GM20431 (cell line): ENCODE results near the gene KRTAP10-1.

Experiments
- in situ Hi-C: fragments of 300-500 bp; cut with MseI, MboI; formaldehyde crosslinking; loops from one replicate; pipeline ENCODE4 v1.15.0; 2020; ENCODE audit warnings: low sequenced_read_pairs; ENCODE audit not compliant: unreplicated experiment

KRTAP10-1 gene

GRCh38 chr21:44530903-44531605 is 8.9 kb downstream of the KRTAP10-1 start:
- in situ Hi-C loops = no loop called here

GRCh38 chr21:44530221-44530902 is 9.6 kb downstream of the KRTAP10-1 start:
- in situ Hi-C loops = no loop called here

GRCh38 chr21:44529503-44530125 is 10.4 kb downstream of the KRTAP10-1 start:
- in situ Hi-C loops = no loop called here

GRCh38 chr21:44529011-44529421 is 11.0 kb downstream of the KRTAP10-1 start:
- in situ Hi-C loops = no loop called here

- in situ Hi-C loops = no loop called here
Observed at GRCh38 chr21:44528634-44528995, 11.4 kb downstream of the KRTAP10-1 start.

GRCh38 chr21:44527983-44528633 is 11.9 kb downstream of the KRTAP10-1 start:
- in situ Hi-C loops = no loop called here

- in situ Hi-C loops = no loop called here
Observed at GRCh38 chr21:44527156-44527982, 12.6 kb downstream of the KRTAP10-1 start.

GRCh38 chr21:44526096-44526997 is 13.6 kb downstream of the KRTAP10-1 start:
- in situ Hi-C loops = no loop called here

GRCh38 chr21:44525391-44526095 is 14.5 kb downstream of the KRTAP10-1 start:
- in situ Hi-C loops = no loop called here

GRCh38 chr21:44524414-44525371 is 15.3 kb downstream of the KRTAP10-1 start:
- in situ Hi-C loops = no loop called here

GRCh38 chr21:44523567-44524413 is 16.2 kb downstream of the KRTAP10-1 start:
- in situ Hi-C loops = no loop called here

GRCh38 chr21:44522753-44523204 is 17.2 kb downstream of the KRTAP10-1 start:
- in situ Hi-C loops = no loop called here

GRCh38 chr21:44521928-44522752 is 17.9 kb downstream of the KRTAP10-1 start:
- in situ Hi-C loops = no loop called here

- in situ Hi-C loops = no loop called here
Observed at GRCh38 chr21:44521301-44521927, 18.6 kb downstream of the KRTAP10-1 start.
